Bronchial epithelial cell (primary cell): ENCODE results near the gene EEF1G. TPM values are rescaled to one million over a fixed set of nuclear protein-coding genes. Genes with fewer than 3 reads are reported as not detected.
A peak's percentile ranks its signal among the peaks of the same experiment; 100 is the strongest.

Experiments used
- DNase-seq: peaks from one replicate; pipeline ENCODE4 v3.0.0-alpha.2; 2010; ENCODE audit warnings: low read depth
- FAIRE-seq: peaks from 2 replicates; lab custom pipeline; 2011; peaks lifted over from hg19 to GRCh38; lab: Jason Lieb, UNC
- H3K27me3 ChIP-seq: 2 replicates; pipeline ENCODE4 v1.5.1; 2011; ENCODE audit warnings: low read length; ENCODE audit not compliant: control insufficient read depth, insufficient read depth
- H3K36me3 ChIP-seq: 2 replicates; pipeline ENCODE4 v1.5.1; 2011; ENCODE audit warnings: low read length; ENCODE audit not compliant: control insufficient read depth, insufficient read depth
- H3K4me3 ChIP-seq: 2 replicates; pipeline ENCODE4 v1.5.1; 2011; ENCODE audit warnings: mild to moderate bottlenecking, low read depth, low read length, control low read depth
- total RNA-seq: library from RNA; depleted of rRNA; stranded (reverse); fragments of >200 nt; gene quantifications from 2 replicates; pipeline ENCODE4 v1.2.1, GENCODE V29; 2014
- TF ChIP-seq, protein P1 (sequence below): IDR thresholded peaks from 2 replicates; pipeline ENCODE4 v1.5.1; 2011; ENCODE audit warnings: mild to moderate bottlenecking, moderate library complexity, low read length, control low read depth, inconsistent platforms; ENCODE audit not compliant: insufficient read depth, severe bottlenecking

The EEF1G gene
- total RNA-seq, 1 donor from 2014 or later, result 2,441 TPM

- TF ChIP-seq, protein P1, sequence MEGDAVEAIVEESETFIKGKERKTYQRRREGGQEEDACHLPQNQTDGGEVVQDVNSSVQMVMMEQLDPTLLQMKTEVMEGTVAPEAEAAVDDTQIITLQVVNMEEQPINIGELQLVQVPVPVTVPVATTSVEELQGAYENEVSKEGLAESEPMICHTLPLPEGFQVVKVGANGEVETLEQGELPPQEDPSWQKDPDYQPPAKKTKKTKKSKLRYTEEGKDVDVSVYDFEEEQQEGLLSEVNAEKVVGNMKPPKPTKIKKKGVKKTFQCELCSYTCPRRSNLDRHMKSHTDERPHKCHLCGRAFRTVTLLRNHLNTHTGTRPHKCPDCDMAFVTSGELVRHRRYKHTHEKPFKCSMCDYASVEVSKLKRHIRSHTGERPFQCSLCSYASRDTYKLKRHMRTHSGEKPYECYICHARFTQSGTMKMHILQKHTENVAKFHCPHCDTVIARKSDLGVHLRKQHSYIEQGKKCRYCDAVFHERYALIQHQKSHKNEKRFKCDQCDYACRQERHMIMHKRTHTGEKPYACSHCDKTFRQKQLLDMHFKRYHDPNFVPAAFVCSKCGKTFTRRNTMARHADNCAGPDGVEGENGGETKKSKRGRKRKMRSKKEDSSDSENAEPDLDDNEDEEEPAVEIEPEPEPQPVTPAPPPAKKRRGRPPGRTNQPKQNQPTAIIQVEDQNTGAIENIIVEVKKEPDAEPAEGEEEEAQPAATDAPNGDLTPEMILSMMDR, result no peak
- peak overlapping the region; percentile 91 for H3K4me3 ChIP-seq
- FAIRE-seq (no peak), DNase-seq (no peak)
- H3K27me3 ChIP-seq, result no peaks in the 10 kb centered on the region
- H3K36me3 ChIP-seq, result peaks cover 15% of the 10 kb centered on the region
These were observed 27.4 kb upstream of the EEF1G start for GRCh38 chr11:62601122-62601371.

- DNase-seq (peak; percentile 31), FAIRE-seq (no peak)
- peaks cover 18% of the 10 kb centered on the region for H3K36me3 ChIP-seq
These were observed 26.9 kb upstream of the EEF1G start for GRCh38 chr11:62600367-62601121.

GRCh38 chr11:62599901-62600300 lies 26.2 kb upstream of the EEF1G start:
- FAIRE-seq (no peak), DNase-seq (peak; percentile 97)
- H3K4me3 ChIP-seq, result peak overlapping the region; percentile 91
- H3K27me3 ChIP-seq, result no peaks in the 10 kb centered on the region
- TF ChIP-seq, protein P1, result no peak
- peaks cover 19% of the 10 kb centered on the region for H3K36me3 ChIP-seq

More at GRCh38 chr11:62600367-62601121, 26.9 kb upstream of the EEF1G start:
- H3K4me3 ChIP-seq, result peak overlapping the region; percentile 91
- H3K27me3 ChIP-seq, result no peaks in the 10 kb centered on the region
- TF ChIP-seq, protein P1, result no peak

GRCh38 chr11:62599069-62599696 lies 25.5 kb upstream of the EEF1G start:
- TF ChIP-seq, protein P1, result no peak
- no peak for FAIRE-seq
- H3K27me3 ChIP-seq, result no peaks in the 10 kb centered on the region
- DNase-seq, result peak; percentile 95
- peak overlapping the region; percentile 91 for H3K4me3 ChIP-seq
- H3K36me3 ChIP-seq, result peaks cover 17% of the 10 kb centered on the region

DNA sequence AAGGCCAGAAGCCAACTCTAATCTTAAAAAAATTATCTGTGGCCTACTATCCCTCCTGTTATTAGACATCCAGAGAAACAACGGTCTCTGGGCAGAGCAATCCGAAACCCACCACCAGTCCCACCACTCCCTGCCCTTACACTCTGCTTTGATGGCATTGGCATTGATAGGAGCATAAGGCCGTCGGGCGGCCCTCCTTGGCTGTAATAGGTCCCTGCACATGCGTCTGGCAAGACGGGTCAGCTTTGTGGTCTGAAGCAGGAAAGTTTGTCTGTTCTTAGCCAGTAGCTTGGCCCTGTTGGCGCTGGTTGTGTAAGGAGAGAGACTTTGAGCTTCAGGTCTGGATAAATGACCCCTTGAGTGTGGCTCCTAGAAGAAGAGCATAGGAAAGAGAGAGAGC lies 21.4 kb upstream of the EEF1G start:
- FAIRE-seq (no peak), DNase-seq (no peak)
- TF ChIP-seq, protein P1, result no peak
- no peak overlapping the region for H3K4me3 ChIP-seq
- H3K36me3 ChIP-seq, result peaks cover 22% of the 10 kb centered on the region
- H3K27me3 ChIP-seq, result no peaks in the 10 kb centered on the region
